Caco-2 (cell line): ENCODE results near the gene SSRP1. TPM values are rescaled to one million over a fixed set of nuclear protein-coding genes. Genes with fewer than 3 reads are reported as not detected.

Source experiments
- BruUV-seq: library from RNA; stranded (reverse); fragments of 400-500 nt; replicated peaks from 2 replicates; lab custom pipeline; 2021; lab: Mats Ljungman, UMichigan
- CTCF ChIA-PET: fragments of 300-600 bp; sonication (Branson Sonifier 250); formaldehyde crosslinking; loops from one replicate; lab custom pipeline; 2022; ENCODE audit warnings: antibody characterized with exemption; lab: Charles Lee
- POLR2A ChIA-PET: fragments of 300-600 bp; sonication (Branson Sonifier 250); formaldehyde crosslinking; loops from one replicate; lab custom pipeline; 2022; ENCODE audit warnings: antibody characterized with exemption; lab: Charles Lee
- DNase-seq, 2 experiments: peaks; one replicate each; pipeline versions ENCODE4 v3.0.0 to v3.0.0-alpha.2; 2020 to 2022
- H3K27me3 ChIP-seq: replicated peaks from 2 replicates; pipeline ENCODE4 v1.6.0; 2011; ENCODE audit warnings: low read length; ENCODE audit not compliant: control insufficient read depth, insufficient read depth
- H3K36me3 ChIP-seq: 2 replicates; pipeline ENCODE4 v1.5.1; 2011; ENCODE audit warnings: low read length; ENCODE audit not compliant: control insufficient read depth, insufficient read depth
- H3K4me1 ChIP-seq: fragments of 250-450 bp; sonication (Bioruptor Pico); 2 replicates; pipeline ENCODE4 v1.5.1; 2020; ENCODE audit warnings: mild to moderate bottlenecking
- H3K4me3 ChIP-seq: 2 replicates; pipeline ENCODE4 v1.5.1; 2011; ENCODE audit warnings: low read depth, mild to moderate bottlenecking, control low read depth, low read length
- H3K9me3 ChIP-seq: fragments of 250-450 bp; sonication (Bioruptor Pico); 2 replicates; pipeline ENCODE4 v1.5.1; 2020; ENCODE audit warnings: mild to moderate bottlenecking, moderate library complexity
- H3K27ac Mint-ChIP-seq: one replicate; pipeline ENCODE4 v1.8.0; 2022; ENCODE audit warnings: mixed read lengths; ENCODE audit not compliant: unreplicated experiment
- H3K27me3 Mint-ChIP-seq: one replicate; pipeline ENCODE4 v1.8.0; 2022; ENCODE audit warnings: mixed read lengths; ENCODE audit not compliant: insufficient read depth, unreplicated experiment
- H3K36me3 Mint-ChIP-seq: one replicate; pipeline ENCODE4 v1.8.0; 2022; ENCODE audit warnings: mild to moderate bottlenecking, mixed read lengths; ENCODE audit not compliant: insufficient read depth, unreplicated experiment
- H3K4me1 Mint-ChIP-seq: one replicate; pipeline ENCODE4 v1.8.0; 2022; ENCODE audit warnings: low read depth, mixed read lengths; ENCODE audit not compliant: unreplicated experiment
- H3K4me3 Mint-ChIP-seq: one replicate; pipeline ENCODE4 v1.8.0; 2022; ENCODE audit warnings: mild to moderate bottlenecking, moderate library complexity, mixed read lengths; ENCODE audit not compliant: unreplicated experiment
- H3K9me3 Mint-ChIP-seq: one replicate; pipeline ENCODE4 v1.8.0; 2022; ENCODE audit warnings: mixed read lengths; ENCODE audit not compliant: unreplicated experiment
- CTCF ChIP-seq, 2 experiments: fragments of 200-600 bp in 1 of 2; IDR thresholded peaks; 1 replicate in 1 of 2; 2 replicates in 1 of 2; pipeline versions ENCODE4 v1.5.1 to v1.8.0; 2011 to 2022; ENCODE audit warnings: antibody characterized with exemption in 1 of 2, control low read depth in 1 of 2, inconsistent platforms in 1 of 2, low read depth in 1 of 2, low read length in 1 of 2, mild to moderate bottlenecking in 1 of 2, moderate library complexity in 1 of 2; ENCODE audit not compliant: insufficient read depth in 1 of 2, severe bottlenecking in 1 of 2, unreplicated experiment in 1 of 2
- intact Hi-C: fragments of 100-400 bp; cut with micrococcal nuclease; formaldehyde crosslinking; loops from one replicate; pipeline ENCODE4 v1.10.0; 2022; ENCODE audit not compliant: unreplicated experiment
- total RNA-seq: library from RNA; stranded (reverse); gene quantifications from 2 replicates; pipeline ENCODE4 v1.2.3, GENCODE V29; 2022

Gene SSRP1
- total RNA-seq, 1 experiment from 2014 or later = 212 TPM

- Histone ChIP-seq H3K9me3 (no peaks in the 10 kb centered on the region), H3K27me3 (no peaks in the 10 kb centered on the region), H3K4me1 (peaks cover 40% of the 10 kb centered on the region), H3K36me3 (peaks cover 12% of the 10 kb centered on the region), H3K4me3 (no peak overlapping the region)
- BruUV-seq = no TSS peak
- DNase-seq = no peak
- CTCF ChIA-PET = no interaction called here
- intact Hi-C loops = no loop called here
- Mint-ChIP-seq H3K27ac (no peak overlapping the region), H3K4me1 (peaks cover 35% of the 10 kb centered on the region), H3K4me3 (no peak overlapping the region), H3K9me3 (no peaks in the 10 kb centered on the region), H3K36me3 (peaks cover 70% of the 10 kb centered on the region), H3K27me3 (no peaks in the 10 kb centered on the region)
- no peak for TF ChIP-seq CTCF (IDR thresholded peaks at IDR 0.05; ENCODE audit: insufficient read depth in 1 of 2, low read depth in 1 of 2, low read length in 1 of 2, severe bottlenecking in 1 of 2, unreplicated experiment in 1 of 2)
- POLR2A ChIA-PET = no interaction called here
These were observed 25.6 kb downstream of the SSRP1 start for GRCh38 chr11:57310091-57310490.

GRCh38 chr11:57309106-57310059 is 26.3 kb downstream of the SSRP1 start:
- BruUV-seq = TSS peak; percentile 28
- H3K4me1 ChIP-seq = peaks cover 40% of the 10 kb centered on the region

More at GRCh38 chr11:57309106-57310059, 26.3 kb downstream of the SSRP1 start:
- Mint-ChIP-seq H3K27ac (peak overlapping the region; percentile 79), H3K9me3 (no peaks in the 10 kb centered on the region), H3K36me3 (peaks cover 77% of the 10 kb centered on the region), H3K4me3 (peak overlapping the region; percentile 23), H3K27me3 (no peaks in the 10 kb centered on the region), H3K4me1 (peaks cover 35% of the 10 kb centered on the region)
- DNase-seq = no peak
- H3K36me3 ChIP-seq = peaks cover 9% of the 10 kb centered on the region
- intact Hi-C loops = no loop called here
- ChIA-PET CTCF (no interaction called here), POLR2A (no interaction called here)
- no peaks in the 10 kb centered on the region for H3K27me3 ChIP-seq
- H3K4me3 ChIP-seq = no peak overlapping the region
- TF ChIP-seq CTCF (IDR thresholded peaks at IDR 0.05; ENCODE audit: insufficient read depth in 1 of 2, low read depth in 1 of 2, low read length in 1 of 2, severe bottlenecking in 1 of 2, unreplicated experiment in 1 of 2) = no peak
- no peaks in the 10 kb centered on the region for H3K9me3 ChIP-seq
